Mesodermal cell (in vitro differentiated cells): ENCODE data around the gene SHFL.

ENCODE experiments used
- H3K27ac ChIP-seq: 2 replicates; pipeline ENCODE4 v1.7.0; 2013; ENCODE audit warnings: mild to moderate bottlenecking, low read depth, low read length, moderate library complexity; ENCODE audit not compliant: severe bottlenecking
- H3K36me3 ChIP-seq: 2 replicates; pipeline ENCODE4 v1.7.1; 2013; ENCODE audit warnings: mild to moderate bottlenecking, low read length, moderate library complexity; ENCODE audit not compliant: control insufficient read depth, insufficient read depth
- H3K4me1 ChIP-seq: one replicate; pipeline ENCODE4 v1.7.1; 2013; ENCODE audit warnings: mild to moderate bottlenecking, low read length; ENCODE audit not compliant: insufficient read depth, control insufficient read depth, poor library complexity, severe bottlenecking
- H3K4me3 ChIP-seq: 2 replicates; pipeline ENCODE4 v1.7.0; 2013; ENCODE audit warnings: low read length, control low read depth, mild to moderate bottlenecking; ENCODE audit not compliant: insufficient read depth, poor library complexity, severe bottlenecking; ENCODE audit errors: extremely low read depth
- H3K9me3 ChIP-seq: 2 replicates; pipeline ENCODE4 v1.7.1; 2013; ENCODE audit warnings: mild to moderate bottlenecking, low read length, moderate library complexity; ENCODE audit not compliant: control insufficient read depth
- WGBS, 2 experiments: methylation state at CpG; one replicate each; pipeline ENCODE4 v1.1.5; 2013; ENCODE audit warnings: missing lambda C conversion rate in 2 of 2; ENCODE audit not compliant: insufficient coverage in 2 of 2; 5-methylcytosine and 5-hydroxymethylcytosine counted together

The SHFL gene

DNA sequence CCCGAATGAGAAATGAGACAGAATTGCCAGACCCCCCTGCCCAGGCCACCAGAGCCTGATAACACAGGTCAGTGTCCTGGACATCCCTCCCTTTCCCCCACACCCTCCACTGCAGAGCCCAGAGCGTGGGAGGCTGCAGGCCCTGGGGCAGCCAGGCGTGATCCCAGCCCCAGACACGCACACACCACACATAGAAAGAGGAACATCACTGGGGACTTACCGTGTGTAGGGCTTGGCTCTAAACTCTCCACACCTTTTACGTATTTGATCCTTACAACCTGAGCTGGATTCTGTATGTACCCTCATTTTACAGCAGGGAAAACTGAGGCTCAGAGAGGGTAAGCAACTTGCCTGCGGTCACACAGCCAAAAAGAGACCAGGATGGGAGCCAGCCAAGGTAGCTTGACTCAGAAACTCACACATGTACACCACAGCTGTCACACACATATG, 16.7 kb downstream of the SHFL start:
- Histone ChIP-seq H3K4me3 (no peak overlapping the region), H3K9me3 (no peaks in the 10 kb centered on the region), H3K4me1 (peaks cover 2% of the 10 kb centered on the region), H3K36me3 (peaks cover 9% of the 10 kb centered on the region), H3K27ac (peak overlapping the region; percentile 53)
- 83 to 88% methylated on average over 6 to 7 of the region's 7 CpGs for whole genome bisulfite sequencing, 2 experiments

DNA sequence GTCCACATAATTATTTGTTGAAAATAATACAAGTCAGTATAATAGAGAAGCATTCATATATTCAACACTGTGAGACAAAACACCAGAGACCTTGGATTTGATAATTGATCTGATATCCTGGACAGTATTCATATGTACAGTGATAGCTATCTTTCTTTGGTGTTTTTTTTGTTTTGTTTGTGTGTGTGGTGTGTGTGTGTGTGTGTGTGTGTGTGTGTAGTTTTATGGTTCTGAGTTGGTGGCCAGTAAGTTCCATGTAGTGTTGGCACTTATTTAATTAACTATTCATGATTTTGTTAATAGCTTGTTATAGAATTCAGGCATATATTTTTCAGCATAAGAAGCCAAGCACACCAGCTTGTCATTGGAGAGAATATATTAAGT, 18.0 kb downstream of the SHFL start:
- H3K4me3 ChIP-seq: no peak overlapping the region
- H3K4me1 ChIP-seq: peaks cover 2% of the 10 kb centered on the region
- H3K27ac ChIP-seq: no peak overlapping the region
- H3K36me3 ChIP-seq: peaks cover 22% of the 10 kb centered on the region
- H3K9me3 ChIP-seq: no peaks in the 10 kb centered on the region

DNA sequence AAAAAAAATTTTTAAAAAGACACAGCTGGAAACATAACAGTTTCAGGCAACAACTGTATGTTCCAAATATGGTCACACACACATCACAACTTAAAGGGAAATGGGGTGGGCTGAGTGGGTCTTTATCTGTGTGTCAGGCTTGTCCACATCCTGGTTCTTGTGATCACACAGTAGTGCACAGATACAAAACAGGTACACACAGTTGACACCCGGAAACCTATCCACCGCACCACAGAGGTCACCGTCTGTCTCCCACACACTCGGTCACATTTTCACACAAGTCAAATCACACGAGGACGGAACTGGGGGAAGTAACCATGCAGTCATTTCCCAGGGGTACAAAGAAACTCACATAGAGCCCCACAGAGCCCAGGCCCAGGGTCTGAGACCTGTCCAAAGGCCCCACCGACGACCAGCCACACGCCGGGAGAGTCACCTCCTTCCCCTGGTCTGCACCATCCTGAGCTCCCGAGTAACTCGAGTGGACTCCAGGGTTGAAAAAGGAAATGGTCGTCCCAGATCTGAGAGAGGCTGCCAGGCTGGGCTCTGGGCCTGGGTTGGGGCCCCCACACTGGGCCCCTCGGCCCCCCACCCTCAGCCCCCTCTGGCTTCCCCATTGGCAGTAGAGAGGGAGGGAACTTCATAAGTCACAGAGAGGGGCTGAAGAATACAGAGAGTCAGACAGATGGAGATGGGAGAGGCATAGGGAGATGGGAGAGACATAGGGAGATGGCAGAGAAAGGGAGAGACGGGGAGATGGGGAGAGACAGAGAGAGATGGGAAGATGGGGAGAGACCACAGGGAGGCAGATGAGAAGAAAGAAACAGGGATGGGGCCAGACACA, 18.8 kb downstream of the SHFL start:
- no peak overlapping the region for H3K27ac ChIP-seq
- 81 to 87% methylated on average over 12 to 15 of the region's 15 CpGs for WGBS, 2 experiments

DNA sequence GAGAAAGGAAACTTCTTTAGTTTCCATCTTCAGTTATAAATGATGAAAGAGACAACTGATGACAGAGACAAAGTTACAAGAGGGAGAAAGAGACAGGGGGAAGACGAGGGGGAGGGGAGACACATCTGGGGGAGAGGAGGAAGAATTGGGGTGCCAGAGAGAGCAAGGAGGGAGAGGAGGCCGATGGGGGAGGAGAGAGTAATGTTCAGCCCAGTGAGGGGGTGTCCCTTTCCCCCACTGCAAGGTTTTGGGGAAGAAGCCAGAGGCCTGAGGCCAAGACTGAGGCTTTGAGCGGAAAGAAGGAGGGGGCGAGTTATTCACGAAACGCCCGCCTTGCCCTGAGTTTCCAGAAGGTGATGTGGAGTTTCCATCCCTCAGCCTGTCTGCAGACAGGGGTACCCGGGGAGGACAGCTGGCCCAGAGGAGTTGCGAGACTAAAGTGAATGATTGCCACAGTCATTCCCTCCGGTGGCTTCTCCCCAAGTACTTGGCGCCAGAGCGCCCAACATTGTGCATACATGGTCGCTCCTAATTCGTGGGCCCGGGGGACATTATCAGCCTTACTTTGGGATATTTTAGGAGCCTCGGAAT, 19.5 kb downstream of the SHFL start:
- peak overlapping the region; percentile 79 for H3K4me3 ChIP-seq
- no peak overlapping the region for H3K27ac ChIP-seq
- H3K9me3 ChIP-seq: no peaks in the 10 kb centered on the region
- peaks cover 37% of the 10 kb centered on the region for H3K36me3 ChIP-seq
- 64 to 67% methylated on average over 16 of the region's 16 CpGs for WGBS, 2 experiments
- peaks cover 2% of the 10 kb centered on the region for H3K4me1 ChIP-seq

More for the DNA sequence above, 18.8 kb downstream of the SHFL start:
- Histone ChIP-seq H3K4me3 (no peak overlapping the region), H3K4me1 (peaks cover 2% of the 10 kb centered on the region), H3K36me3 (peaks cover 30% of the 10 kb centered on the region), H3K9me3 (no peaks in the 10 kb centered on the region)

DNA sequence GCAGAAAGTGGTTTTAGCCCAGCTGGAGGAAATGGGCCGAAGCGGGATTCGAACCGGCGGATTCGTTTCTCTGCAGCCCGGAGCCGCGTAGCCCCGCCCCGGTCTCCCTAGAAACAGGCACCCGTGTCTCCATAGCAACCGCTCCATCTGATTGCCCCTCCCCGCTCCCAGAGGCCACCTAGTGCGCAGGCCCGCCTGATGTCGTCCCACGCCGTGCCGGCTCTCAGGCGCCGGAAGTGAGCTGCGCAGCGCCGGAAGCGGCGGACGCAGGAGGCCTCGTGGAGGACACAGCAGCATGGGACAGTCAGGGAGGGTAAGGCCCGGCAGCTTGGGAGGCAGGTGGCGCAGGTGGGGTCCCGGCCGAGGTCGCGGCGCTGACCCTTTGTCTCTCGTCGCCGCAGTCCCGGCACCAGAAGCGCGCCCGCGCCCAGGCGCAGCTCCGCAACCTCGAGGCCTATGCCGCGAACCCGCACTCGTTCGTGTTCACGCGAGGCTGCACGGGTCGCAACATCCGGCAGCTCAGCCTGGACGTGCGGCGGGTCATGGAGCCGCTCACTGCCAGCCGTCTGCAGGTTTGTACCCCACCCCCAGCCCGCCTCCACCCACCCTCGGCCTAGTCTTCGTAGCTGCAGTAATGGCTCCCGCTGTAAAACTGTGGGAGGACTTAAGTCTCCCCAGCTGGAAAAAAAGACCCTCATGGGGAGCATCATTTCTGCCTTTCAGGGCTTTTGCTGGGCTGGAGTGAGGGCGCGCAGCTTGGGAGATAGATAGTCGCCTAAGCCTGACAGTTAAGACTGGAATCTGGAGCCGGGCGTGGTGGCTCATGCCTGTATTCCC, 20.2 kb downstream of the SHFL start, which contains the start of gene PPAN:
Gene PPAN (plus strand): TSS at position 263 of the 837 bp plus-strand sequence. CDS start 33 bp downstream, at position 296.
- 0 to 2% methylated on average over 64 to 65 of the region's 71 CpGs for WGBS, 2 experiments
- Histone ChIP-seq H3K4me3 (peak within 1 kb of the TSS; percentile 79), H3K9me3 (no peaks in the 10 kb centered on the region), H3K4me1 (peaks cover 2% of the 10 kb centered on the region), H3K36me3 (peaks cover 44% of the 10 kb centered on the region), H3K27ac (peak within 1 kb of the TSS; percentile 75)

DNA sequence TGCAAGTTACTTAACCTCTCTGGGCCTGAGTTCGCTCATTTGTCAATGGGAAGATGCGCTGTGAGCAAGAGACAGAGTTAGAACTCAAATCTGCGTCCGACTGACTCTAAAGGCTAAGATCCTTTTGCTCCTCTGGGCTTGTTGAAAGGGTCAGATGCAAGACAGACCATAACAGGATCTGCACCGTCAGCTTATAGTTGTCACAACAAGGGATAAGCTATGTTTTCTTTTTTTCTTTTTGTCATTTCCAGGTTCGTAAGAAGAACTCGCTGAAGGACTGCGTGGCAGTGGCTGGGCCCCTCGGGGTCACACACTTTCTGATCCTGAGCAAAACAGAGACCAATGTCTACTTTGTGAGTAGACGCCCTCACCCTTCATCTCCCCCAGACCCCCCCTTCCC, 21.1 kb downstream of the SHFL start:
- Histone ChIP-seq H3K4me3 (peak overlapping the region; percentile 79), H3K36me3 (peaks cover 49% of the 10 kb centered on the region), H3K27ac (no peak overlapping the region), H3K4me1 (peaks cover 2% of the 10 kb centered on the region), H3K9me3 (no peaks in the 10 kb centered on the region)
- 91 to 95% methylated on average over 7 to 10 of the region's 10 CpGs for WGBS, 2 experiments

DNA sequence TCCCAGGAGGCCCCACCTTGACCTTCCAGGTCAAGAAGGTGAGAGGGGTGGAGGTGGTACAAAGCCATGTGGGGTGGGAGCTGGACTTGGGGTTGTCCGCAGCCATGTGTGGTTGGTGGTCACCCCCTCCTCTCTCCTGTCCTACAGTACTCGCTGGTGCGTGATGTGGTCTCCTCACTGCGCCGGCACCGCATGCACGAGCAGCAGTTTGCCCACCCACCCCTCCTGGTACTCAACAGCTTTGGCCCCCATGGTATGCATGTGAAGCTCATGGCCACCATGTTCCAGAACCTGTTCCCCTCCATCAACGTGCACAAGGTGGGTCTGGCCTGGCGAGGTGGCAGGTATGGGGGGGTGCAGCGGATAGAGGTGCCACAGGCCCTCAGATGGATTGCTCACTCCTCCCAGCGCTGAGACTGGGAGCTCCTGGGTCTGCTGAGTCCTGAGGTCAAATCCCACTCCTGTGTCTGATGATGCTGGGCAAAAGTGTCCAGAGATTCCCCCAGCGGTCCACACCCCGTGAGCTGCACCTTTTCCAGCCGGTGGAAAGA, 21.8 kb downstream of the SHFL start:
- Histone ChIP-seq H3K9me3 (no peaks in the 10 kb centered on the region), H3K27ac (no peak overlapping the region), H3K4me1 (peaks cover 2% of the 10 kb centered on the region), H3K36me3 (peaks cover 49% of the 10 kb centered on the region), H3K4me3 (peak overlapping the region; percentile 79)
- WGBS, 2 experiments: 93 to 96% methylated on average over 10 to 12 of the region's 14 CpGs

DNA sequence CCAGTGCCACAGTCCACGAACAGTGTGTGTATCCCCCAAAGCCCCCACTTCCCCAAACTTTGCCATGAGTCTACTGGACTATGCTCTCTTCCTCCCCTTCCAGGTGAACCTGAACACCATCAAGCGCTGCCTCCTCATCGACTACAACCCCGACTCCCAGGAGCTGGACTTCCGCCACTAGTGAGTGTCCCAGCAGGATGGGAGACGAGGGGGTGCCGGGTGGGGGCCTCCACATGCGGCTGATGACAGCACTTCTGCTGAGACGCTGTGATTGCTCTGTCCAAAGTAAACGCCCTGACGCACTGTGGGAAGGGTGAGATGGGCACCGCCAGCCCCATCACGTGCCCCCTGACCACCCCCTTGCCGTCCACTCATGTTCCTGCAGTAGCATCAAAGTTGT, 23.4 kb downstream of the SHFL start:
- H3K4me1 ChIP-seq: peaks cover 2% of the 10 kb centered on the region
- peaks cover 53% of the 10 kb centered on the region for H3K36me3 ChIP-seq
- H3K4me3 ChIP-seq: no peak overlapping the region

DNA sequence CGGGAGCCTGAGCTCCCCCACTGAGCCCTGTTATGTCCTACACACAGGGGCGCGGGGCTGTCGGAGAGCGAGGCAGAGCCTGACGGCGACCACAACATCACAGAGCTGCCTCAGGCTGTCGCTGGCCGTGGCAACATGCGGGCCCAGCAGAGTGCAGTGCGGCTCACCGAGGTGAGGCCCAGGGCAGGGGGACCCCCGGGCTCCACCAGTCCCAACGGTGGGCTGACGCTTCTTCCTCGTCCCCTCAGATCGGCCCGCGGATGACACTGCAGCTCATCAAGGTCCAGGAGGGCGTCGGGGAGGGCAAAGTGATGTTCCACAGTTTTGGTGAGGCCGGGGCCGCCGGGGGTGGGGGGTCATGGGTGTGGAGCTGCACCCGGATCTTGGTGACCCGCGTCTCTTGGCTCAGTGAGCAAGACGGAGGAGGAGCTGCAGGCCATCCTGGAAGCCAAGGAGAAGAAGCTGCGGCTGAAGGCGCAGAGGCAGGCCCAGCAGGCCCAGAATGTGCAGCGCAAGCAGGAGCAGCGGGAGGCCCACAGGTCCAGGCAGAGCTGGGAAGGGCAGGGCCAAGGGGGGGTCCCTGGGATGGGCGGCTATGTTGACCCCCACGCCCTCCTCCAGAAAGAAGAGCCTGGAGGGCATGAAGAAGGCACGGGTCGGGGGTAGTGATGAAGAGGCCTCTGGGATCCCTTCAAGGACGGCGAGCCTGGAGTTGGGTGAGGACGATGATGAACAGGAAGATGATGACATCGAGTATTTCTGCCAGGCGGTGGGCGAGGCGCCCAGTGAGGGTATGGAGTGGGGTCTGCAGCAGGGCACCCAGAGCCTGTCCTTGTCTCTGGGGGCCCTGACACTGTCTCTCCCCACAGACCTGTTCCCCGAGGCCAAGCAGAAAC, 24.2 kb downstream of the SHFL start:
- H3K27ac ChIP-seq: no peak overlapping the region
- H3K36me3 ChIP-seq: peaks cover 58% of the 10 kb centered on the region
- peaks cover 2% of the 10 kb centered on the region for H3K4me1 ChIP-seq
- WGBS, 2 experiments: 95 to 98% methylated on average over 38 to 42 of the region's 44 CpGs
- H3K9me3 ChIP-seq: no peaks in the 10 kb centered on the region
- no peak overlapping the region for H3K4me3 ChIP-seq

More for the DNA sequence above, 23.4 kb downstream of the SHFL start:
- H3K9me3 ChIP-seq: no peaks in the 10 kb centered on the region
- no peak overlapping the region for H3K27ac ChIP-seq
- 96 to 98% methylated on average over 12 to 13 of the region's 14 CpGs for WGBS, 2 experiments

DNA sequence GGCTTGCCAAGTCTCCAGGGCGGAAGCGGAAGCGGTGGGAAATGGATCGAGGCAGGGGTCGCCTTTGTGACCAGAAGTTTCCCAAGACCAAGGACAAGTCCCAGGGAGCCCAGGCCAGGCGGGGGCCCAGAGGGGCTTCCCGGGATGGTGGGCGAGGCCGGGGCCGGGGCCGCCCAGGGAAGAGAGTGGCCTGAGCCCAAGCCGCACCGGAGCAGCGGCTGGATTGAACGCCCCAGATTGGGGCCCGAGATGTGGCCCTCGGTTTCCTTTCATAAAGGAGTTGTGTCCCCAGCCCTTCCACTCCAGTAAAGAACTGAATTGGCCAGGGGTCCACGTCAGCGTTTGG, 24.8 kb downstream of the SHFL start:
- no peaks in the 10 kb centered on the region for H3K9me3 ChIP-seq
- no peak overlapping the region for H3K27ac ChIP-seq
- H3K4me1 ChIP-seq: peaks cover 2% of the 10 kb centered on the region
- no peak overlapping the region for H3K4me3 ChIP-seq
- WGBS, 2 experiments: 95% methylated on average over 10 to 17 of the region's 19 CpGs
- peaks cover 64% of the 10 kb centered on the region for H3K36me3 ChIP-seq
